SK-N-SH (cell line): Measurements from ENCODE around the gene SKI. TPM values are rescaled to one million over a fixed set of nuclear protein-coding genes. Genes with fewer than 3 reads are reported as not detected.

Experiments used
- CTCF ChIA-PET: fragments of 300-600, 350-600 bp; formaldehyde crosslinking; extraction: SDS; loops from one replicate; lab custom pipeline; 2021; lab: Yijun Ruan, JAX
- POLR2A ChIA-PET: fragments of 350-600 bp; sonication (Branson Sonifier 250); formaldehyde crosslinking; extraction: SDS; loops from one replicate; lab custom pipeline; 2020; ENCODE audit warnings: antibody characterized with exemption, inconsistent platforms; lab: Yijun Ruan, JAX
- DNase-seq: peaks from one replicate; pipeline ENCODE4 v3.0.0; 2012
- H2AFZ ChIP-seq: fragments of 200-600 bp; sonication (generic); 2 replicates; pipeline ENCODE4 v1.8.1; 2016; ENCODE audit warnings: antibody characterized with exemption, mild to moderate bottlenecking, low read depth
- H3F3A ChIP-seq: fragments of 200-600 bp; sonication (generic); replicated peaks from 2 replicates; pipeline ENCODE3; 2016; ENCODE audit warnings: antibody characterized with exemption, mild to moderate bottlenecking; ENCODE audit not compliant: insufficient read depth
- H3K27ac ChIP-seq, 2 experiments: fragments of 200-500 bp in 1 of 2; fragments of 200-600 bp in 1 of 2; sonication (Bioruptor generic) in 1 of 2; sonication (generic), shearing (Covaris generic) in 1 of 2; 2 replicates each; pipeline versions ENCODE4 v1.5.1 to v1.6.1; 2014 to 2016; ENCODE audit warnings: low read depth in 2 of 2, inconsistent platforms in 1 of 2, low read length in 1 of 2, mild to moderate bottlenecking in 1 of 2, mixed read lengths in 1 of 2
- H3K27me3 ChIP-seq: fragments of 200-600 bp; sonication (generic), shearing (Covaris generic); 2 replicates; pipeline ENCODE4 v1.6.1; 2016; ENCODE audit warnings: mixed run types; ENCODE audit not compliant: insufficient read depth
- H3K36me3 ChIP-seq, 2 experiments: fragments of 200-500 bp in 1 of 2; fragments of 200-600 bp in 1 of 2; sonication (Bioruptor generic) in 1 of 2; sonication (generic) in 1 of 2; replicated peaks in 1 of 2; 2 replicates each; pipeline versions ENCODE3 to v1.5.1; 2014 to 2016; ENCODE audit warnings: low read length in 1 of 2, mild to moderate bottlenecking in 1 of 2; ENCODE audit not compliant: insufficient read depth in 2 of 2, control insufficient read depth in 1 of 2
- H3K4me1 ChIP-seq, 2 experiments: fragments of 200-500 bp in 1 of 2; fragments of 200-600 bp in 1 of 2; sonication (Bioruptor generic) in 1 of 2; sonication (generic), shearing (Covaris generic) in 1 of 2; 2 replicates each; pipeline versions ENCODE4 v1.5.1 to v1.6.1; 2014 to 2016; ENCODE audit warnings: low read depth in 1 of 2, low read length in 1 of 2, mixed run types in 1 of 2; ENCODE audit not compliant: insufficient read depth in 2 of 2, control insufficient read depth in 1 of 2
- H3K4me2 ChIP-seq: fragments of 200-600 bp; sonication (generic), shearing (Covaris generic); 2 replicates; pipeline ENCODE4 v1.6.1; 2017; ENCODE audit warnings: mixed run types
- H3K4me3 ChIP-seq, 2 experiments: fragments of 200-500 bp in 1 of 2; fragments of 200-600 bp in 1 of 2; sonication (Bioruptor generic) in 1 of 2; sonication (generic), shearing (Covaris generic) in 1 of 2; 2 replicates each; pipeline versions ENCODE4 v1.5.1 to v1.8.1; 2014 to 2016; ENCODE audit warnings: low read depth in 2 of 2, inconsistent platforms in 1 of 2, low read length in 1 of 2, mild to moderate bottlenecking in 1 of 2, mixed read lengths in 1 of 2, moderate library complexity in 1 of 2
- H3K79me2 ChIP-seq: fragments of 200-600 bp; sonication (generic); 2 replicates; pipeline ENCODE4 v1.8.1; 2017; ENCODE audit warnings: mild to moderate bottlenecking; ENCODE audit not compliant: insufficient read depth
- H3K9ac ChIP-seq: fragments of 200-600 bp; sonication (generic); 2 replicates; pipeline ENCODE4 v1.6.1; 2017; ENCODE audit warnings: mixed run types
- H3K9me2 ChIP-seq: fragments of 200-600 bp; sonication (generic); 2 replicates; pipeline ENCODE4 v1.6.1; 2017; ENCODE audit warnings: mixed run types
- H3K9me3 ChIP-seq: fragments of 200-600 bp; sonication (generic); 2 replicates; pipeline ENCODE4 v1.6.1; 2017; ENCODE audit warnings: mixed run types, mild to moderate bottlenecking, moderate library complexity
- H4K20me1 ChIP-seq: fragments of 200-600 bp; sonication (generic); 2 replicates; pipeline ENCODE4 v1.6.1; 2017; ENCODE audit warnings: mild to moderate bottlenecking, mixed run types; ENCODE audit not compliant: insufficient read depth
- CHD2 ChIP-seq: fragments of 150-350 bp; IDR thresholded peaks from 2 replicates; pipeline ENCODE4 v1.6.1; 2018; ENCODE audit warnings: low read length; ENCODE audit not compliant: partially characterized antibody
- EZH2phosphoT487 ChIP-seq: fragments of 200-600 bp; sonication (generic); IDR thresholded peaks from 2 replicates; pipeline ENCODE4 v1.6.1; 2017; ENCODE audit warnings: low read depth, mixed run types, mild to moderate bottlenecking, antibody characterized with exemption, moderate library complexity, borderline replicate concordance
- FOXM1 ChIP-seq: IDR thresholded peaks from 2 replicates; pipeline ENCODE4 v1.4.0; 2012; ENCODE audit warnings: low read depth, mild to moderate bottlenecking
- GABPA ChIP-seq: IDR thresholded peaks from 2 replicates; pipeline ENCODE4 v1.4.0; 2012; ENCODE audit warnings: low read depth, mild to moderate bottlenecking
- GATA2 ChIP-seq: sonication (generic); formaldehyde crosslinking; IDR thresholded peaks from 2 replicates; pipeline ENCODE4 v1.5.0; 2020; ENCODE audit warnings: mild to moderate bottlenecking, missing genetic modification reagents
- JUND ChIP-seq: IDR thresholded peaks from 2 replicates; pipeline ENCODE4 v1.4.0; 2012
- MXI1 ChIP-seq: IDR thresholded peaks from 2 replicates; pipeline ENCODE4 v1.6.1; 2012; ENCODE audit warnings: mild to moderate bottlenecking, low read depth, low read length, improper control_type of control experiment
- PBX3 ChIP-seq: IDR thresholded peaks from 2 replicates; pipeline ENCODE4; 2012
- RAD21 ChIP-seq: IDR thresholded peaks from 2 replicates; pipeline ENCODE4 v1.6.1; 2012; ENCODE audit warnings: mild to moderate bottlenecking, low read length
- RFX5 ChIP-seq: IDR thresholded peaks from 2 replicates; pipeline ENCODE4 v1.6.1; 2012; ENCODE audit warnings: mild to moderate bottlenecking, improper control_type of control experiment, low read length
- RXRA ChIP-seq: IDR thresholded peaks from 2 replicates; pipeline ENCODE4 v1.4.0; 2012; ENCODE audit warnings: low read depth, mild to moderate bottlenecking, borderline replicate concordance
- SIN3A ChIP-seq: IDR thresholded peaks from 2 replicates; pipeline ENCODE4 v1.6.1; 2012; ENCODE audit warnings: low read depth, mild to moderate bottlenecking, low read length, moderate library complexity, borderline replicate concordance
- SMC3 ChIP-seq: IDR thresholded peaks from 2 replicates; pipeline ENCODE4 v1.6.1; 2012; ENCODE audit warnings: low read depth, low read length, improper control_type of control experiment
- TAF1 ChIP-seq: IDR thresholded peaks from 2 replicates; pipeline ENCODE4 v1.6.1; 2012; ENCODE audit warnings: low read depth, mild to moderate bottlenecking, low read length, moderate library complexity, borderline replicate concordance
- TEAD4 ChIP-seq: IDR thresholded peaks from 2 replicates; pipeline ENCODE4 v1.4.0; 2012; ENCODE audit warnings: mild to moderate bottlenecking, borderline replicate concordance; ENCODE audit not compliant: insufficient read depth
- USF1 ChIP-seq: IDR thresholded peaks from 2 replicates; pipeline ENCODE4 v1.4.0; 2012; ENCODE audit warnings: low read depth, borderline replicate concordance
- ZBTB33 ChIP-seq: IDR thresholded peaks from 2 replicates; pipeline ENCODE4 v1.4.0; 2012; ENCODE audit warnings: low read depth, borderline replicate concordance
- WGBS: methylation state at CpG from one replicate; pipeline ENCODE4 v1.1.6; 2017; ENCODE audit warnings: low lambda C conversion rate; 5-methylcytosine and 5-hydroxymethylcytosine counted together
- polyA plus RNA-seq, 3 experiments: library from polyadenylated mRNA; depleted of rRNA; stranded (reverse); fragments of >200 nt; gene quantifications; 2 replicates each; pipeline ENCODE4 v1.2.3, GENCODE V29; 2012
- TF ChIP-seq, protein P1 (sequence below): fragments of 150-350 bp; IDR thresholded peaks from 2 replicates; pipeline ENCODE4 v1.6.1; 2017; ENCODE audit warnings: antibody characterized with exemption, low read length, low read depth, borderline replicate concordance
- TF ChIP-seq, protein P2 (sequence below): fragments of 150-350 bp; IDR thresholded peaks from 2 replicates; pipeline ENCODE4 v1.6.1; 2016; ENCODE audit warnings: mild to moderate bottlenecking, low read depth, low read length
- TF ChIP-seq, protein P3 (sequence below): IDR thresholded peaks from 2 replicates; pipeline ENCODE4 v1.4.0; 2012; ENCODE audit warnings: low read depth

SKI gene
- polyA plus RNA-seq, 1 of the 3 experiments (the other 2 are of a cell fraction): 7.2 TPM

GRCh38 chr1:2251786-2252185 is 23.7 kb downstream of the SKI start:
- CTCF ChIA-PET: no interaction called here
- H2AFZ ChIP-seq: no peak overlapping the region
- peaks cover 0 to 18% of the 10 kb centered on the region in 2 experiments; a peak in 1 of 4 replicates for H3K4me1 ChIP-seq
- WGBS: 87% methylated on average over 16 of the region's 17 CpGs
- H3K27me3 ChIP-seq: no peaks in the 10 kb centered on the region
- TF ChIP-seq JUND (no peak), FOXM1 (no peak), USF1 (no peak), GATA2 (CRISPR knock-in tag) (no peak), MXI1 (no peak), SMC3 (no peak), TAF1 (no peak), RAD21 (no peak), PBX3 (no peak), SIN3A (no peak)
- TF ChIP-seq, protein P1, sequence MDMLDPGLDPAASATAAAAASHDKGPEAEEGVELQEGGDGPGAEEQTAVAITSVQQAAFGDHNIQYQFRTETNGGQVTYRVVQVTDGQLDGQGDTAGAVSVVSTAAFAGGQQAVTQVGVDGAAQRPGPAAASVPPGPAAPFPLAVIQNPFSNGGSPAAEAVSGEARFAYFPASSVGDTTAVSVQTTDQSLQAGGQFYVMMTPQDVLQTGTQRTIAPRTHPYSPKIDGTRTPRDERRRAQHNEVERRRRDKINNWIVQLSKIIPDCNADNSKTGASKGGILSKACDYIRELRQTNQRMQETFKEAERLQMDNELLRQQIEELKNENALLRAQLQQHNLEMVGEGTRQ: no peak
- TF ChIP-seq, protein P2, sequence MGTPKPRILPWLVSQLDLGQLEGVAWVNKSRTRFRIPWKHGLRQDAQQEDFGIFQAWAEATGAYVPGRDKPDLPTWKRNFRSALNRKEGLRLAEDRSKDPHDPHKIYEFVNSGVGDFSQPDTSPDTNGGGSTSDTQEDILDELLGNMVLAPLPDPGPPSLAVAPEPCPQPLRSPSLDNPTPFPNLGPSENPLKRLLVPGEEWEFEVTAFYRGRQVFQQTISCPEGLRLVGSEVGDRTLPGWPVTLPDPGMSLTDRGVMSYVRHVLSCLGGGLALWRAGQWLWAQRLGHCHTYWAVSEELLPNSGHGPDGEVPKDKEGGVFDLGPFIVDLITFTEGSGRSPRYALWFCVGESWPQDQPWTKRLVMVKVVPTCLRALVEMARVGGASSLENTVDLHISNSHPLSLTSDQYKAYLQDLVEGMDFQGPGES: no peak
- POLR2A ChIA-PET: no interaction called here
- H3K36me3 ChIP-seq: no peaks in the 10 kb centered on the region
- H3K79me2 ChIP-seq: peaks cover 100% of the 10 kb centered on the region
- peaks cover 93% of the 10 kb centered on the region for H4K20me1 ChIP-seq
- H3K9ac ChIP-seq: no peak overlapping the region
- peaks cover 16% of the 10 kb centered on the region for H3F3A ChIP-seq
- no peaks in the 10 kb centered on the region for H3K9me3 ChIP-seq
- H3K4me2 ChIP-seq: no peak overlapping the region
- H3K4me3 ChIP-seq: no peak overlapping the region
- H3K27ac ChIP-seq: no peak overlapping the region
- no peaks in the 10 kb centered on the region for H3K9me2 ChIP-seq
- no peak for DNase-seq

- Histone ChIP-seq H3K36me3 (no peaks in the 10 kb centered on the region), H4K20me1 (peaks cover 93% of the 10 kb centered on the region)
- no peak for TF ChIP-seq FOXM1
- TF ChIP-seq JUND: no peak
- TF ChIP-seq TAF1: no peak
- TF ChIP-seq RXRA: no peak
- no peak for TF ChIP-seq RFX5
- TF ChIP-seq GABPA: no peak
- TF ChIP-seq ZBTB33: no peak
- no peak for TF ChIP-seq SIN3A
- TF ChIP-seq CHD2: no peak
- TF ChIP-seq SMC3: no peak
- TF ChIP-seq TEAD4: no peak
- TF ChIP-seq EZH2phosphoT487: no peak
- no peak for TF ChIP-seq RAD21
- TF ChIP-seq, protein P3, sequence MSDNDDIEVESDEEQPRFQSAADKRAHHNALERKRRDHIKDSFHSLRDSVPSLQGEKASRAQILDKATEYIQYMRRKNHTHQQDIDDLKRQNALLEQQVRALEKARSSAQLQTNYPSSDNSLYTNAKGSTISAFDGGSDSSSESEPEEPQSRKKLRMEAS: no peak
- TF ChIP-seq, all 33 proteins: peak for 0
- no peak for DNase-seq
- ChIA-PET POLR2A (no interaction called here), CTCF (interaction anchor here (0.8 to 1.4 kb wide), 3 partner anchors 16 to 129 kb away, joined by 3 read pairs; partner anchors contain the start of gene FAAP20)
- Histone ChIP-seq H3K9ac (no peak overlapping the region), H3K4me2 (no peak overlapping the region), H2AFZ (no peak overlapping the region), H3F3A (peaks cover 16% of the 10 kb centered on the region), H3K27ac (no peak overlapping the region), H3K9me2 (no peaks in the 10 kb centered on the region), H3K79me2 (peaks cover 100% of the 10 kb centered on the region), H3K4me1 (peaks cover 0 to 18% of the 10 kb centered on the region in 2 experiments; a peak in 1 of 4 replicates), H3K4me3 (no peak overlapping the region), H3K9me3 (no peaks in the 10 kb centered on the region), H3K27me3 (no peaks in the 10 kb centered on the region)
- WGBS: 97% methylated on average over 5 of the region's 17 CpGs
Measured at GRCh38 chr1:2252423-2252822, 24.3 kb downstream of the SKI start.
